ENCODE measurements around the gene TLE1. TPM values are rescaled to one million over a fixed set of nuclear protein-coding genes. Genes with fewer than 3 reads are reported as not detected.

Gene TLE1
- total RNA-seq, 4 donors from 2014 or later: 43.6 to 86.2 (median 68.2) TPM

- Histone ChIP-seq H3K27ac (no peak overlapping the region), H3K4me3 (no peak overlapping the region), H3K27me3 (no peaks in the 10 kb centered on the region), H3K36me3 (peaks cover 0 to 43% of the 10 kb centered on the region in 2 donors), H3K4me1 (peaks cover 0 to 81% (median 25%) of the 10 kb centered on the region in 3 donors), H3K9me3 (no peaks in the 10 kb centered on the region)
- ATAC-seq: no peak
- TF ChIP-seq EP300 (IDR thresholded peaks at IDR 0.05): no peak
- TF ChIP-seq POLR2AphosphoS5 (IDR thresholded peaks at IDR 0.05): no peak
- TF ChIP-seq CTCF (IDR thresholded peaks at IDR 0.05): no peak
- no peak for TF ChIP-seq POLR2A (IDR thresholded peaks at IDR 0.05)
- 80 to 93% methylated on average over 2 to 3 of the region's 4 CpGs for WGBS, 2 donors (ENCODE audit: low coverage in 1 of 2)
These were observed 7.2 kb downstream of the TLE1 start for GRCh38 chr9:81682177-81682576.

- no peak for ATAC-seq
- peaks cover 0 to 43% of the 10 kb centered on the region in 2 donors for H3K36me3 ChIP-seq
- H3K27ac ChIP-seq: no peak overlapping the region
- no peak for TF ChIP-seq CTCF (IDR thresholded peaks at IDR 0.05)
- no peak for TF ChIP-seq POLR2AphosphoS5 (IDR thresholded peaks at IDR 0.05)
- TF ChIP-seq POLR2A (IDR thresholded peaks at IDR 0.05): no peak
- no peak for TF ChIP-seq EP300 (IDR thresholded peaks at IDR 0.05)
- H3K4me1 ChIP-seq: peaks cover 0 to 82% (median 25%) of the 10 kb centered on the region in 3 donors
- no peaks in the 10 kb centered on the region for H3K9me3 ChIP-seq
- H3K27me3 ChIP-seq: no peaks in the 10 kb centered on the region
- no peak overlapping the region for H3K4me3 ChIP-seq
- WGBS, 2 donors (ENCODE audit: low coverage in 1 of 2): no CpG with 5 or more reads among the region's 1 CpG
These were observed 8.8 kb downstream of the TLE1 start for GRCh38 chr9:81680506-81680905.

GRCh38 chr9:81680006-81680405, 9.3 kb downstream of the TLE1 start:
- H3K27ac ChIP-seq: no peak overlapping the region
- peaks cover 0 to 38% of the 10 kb centered on the region in 2 donors for H3K36me3 ChIP-seq
- no peak overlapping the region for H3K4me3 ChIP-seq
- 60 to 76% methylated on average over 2 to 9 of the region's 9 CpGs for WGBS, 2 donors (ENCODE audit: low coverage in 1 of 2)
- H3K4me1 ChIP-seq: peaks cover 0 to 77% (median 21%) of the 10 kb centered on the region in 3 donors
- no peak for ATAC-seq
- no peaks in the 10 kb centered on the region for H3K27me3 ChIP-seq
- no peaks in the 10 kb centered on the region for H3K9me3 ChIP-seq
- TF ChIP-seq POLR2AphosphoS5 (IDR thresholded peaks at IDR 0.05) (no peak), EP300 (IDR thresholded peaks at IDR 0.05) (no peak), POLR2A (IDR thresholded peaks at IDR 0.05) (no peak), CTCF (IDR thresholded peaks at IDR 0.05) (no peak)

- Histone ChIP-seq H3K4me3 (no peak overlapping the region), H3K27ac (no peak overlapping the region), H3K9me3 (no peaks in the 10 kb centered on the region), H3K4me1 (peaks cover 0 to 69% (median 11%) of the 10 kb centered on the region in 3 donors), H3K36me3 (peaks cover 0 to 39% of the 10 kb centered on the region in 2 donors), H3K27me3 (no peaks in the 10 kb centered on the region)
- ATAC-seq: no peak
- TF ChIP-seq POLR2A (IDR thresholded peaks at IDR 0.05) (no peak), CTCF (IDR thresholded peaks at IDR 0.05) (no peak), EP300 (IDR thresholded peaks at IDR 0.05) (no peak)
- 80 to 100% methylated on average over 1 of the region's 1 CpG for WGBS, 2 donors (ENCODE audit: low coverage in 1 of 2)
These were observed 11.3 kb downstream of the TLE1 start for GRCh38 chr9:81678088-81678487.

- H3K27ac ChIP-seq: no peak overlapping the region
- TF ChIP-seq POLR2AphosphoS5 (IDR thresholded peaks at IDR 0.05): no peak
- TF ChIP-seq POLR2A (IDR thresholded peaks at IDR 0.05): no peak
- TF ChIP-seq EP300 (IDR thresholded peaks at IDR 0.05): no peak
- TF ChIP-seq CTCF (IDR thresholded peaks at IDR 0.05): no peak
- no peaks in the 10 kb centered on the region for H3K9me3 ChIP-seq
- peaks cover 4 to 68% (median 4%) of the 10 kb centered on the region in 3 donors for H3K4me1 ChIP-seq
- H3K4me3 ChIP-seq: no peak overlapping the region
- ATAC-seq: no peak
- H3K27me3 ChIP-seq: no peaks in the 10 kb centered on the region
- WGBS, 2 donors (ENCODE audit: low coverage in 1 of 2): 80 to 100% methylated on average over 2 of the region's 2 CpGs
- H3K36me3 ChIP-seq: peaks cover 0 to 29% of the 10 kb centered on the region in 2 donors
These were observed 13.0 kb downstream of the TLE1 start for GRCh38 chr9:81676395-81676794.

Measured in gastroesophageal sphincter (tissue), 4 donors.